ENCODE results near the gene ZNHIT2.
"Not testable (repeated sequence)": the region's sequence is repeated elsewhere in the genome, so short reads cannot be mapped to it uniquely, and the experiment has no call there.

Gene ZNHIT2

DNA sequence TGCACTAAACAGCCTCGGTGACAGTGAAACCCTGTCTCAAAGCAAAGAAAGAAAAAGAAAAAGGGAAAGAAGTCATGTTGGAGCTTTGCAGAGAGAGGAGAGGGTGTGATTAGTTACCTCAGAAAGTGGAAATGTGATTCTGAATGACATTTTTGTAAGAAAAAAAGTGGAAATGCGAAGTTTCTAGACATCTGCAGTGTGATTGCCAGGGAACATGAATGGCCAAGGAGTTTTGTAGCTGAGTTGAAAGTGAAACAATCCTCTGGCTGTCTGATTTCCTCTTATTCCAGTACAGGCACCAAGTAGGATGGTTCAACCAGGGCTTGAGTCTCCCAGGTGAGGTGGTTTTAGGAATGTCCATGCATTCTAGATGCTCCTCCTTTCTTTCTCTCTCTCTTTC lies 34.6 kb upstream of the ZNHIT2 start:
- H3K9me3 ChIP-seq (ENCODE audit: severe bottlenecking), result peaks cover under 1% of the 10 kb centered on the region
- H3K4me3 ChIP-seq (ENCODE audit: severe bottlenecking), result no peak overlapping the region
- H3K27ac ChIP-seq (ENCODE audit: poor library complexity, severe bottlenecking), result no peak overlapping the region
- no peak for DNase-seq (ENCODE audit: low spot score)
- ATAC-seq (ENCODE audit: low read depth), result no peak
- TF ChIP-seq, protein P1, sequence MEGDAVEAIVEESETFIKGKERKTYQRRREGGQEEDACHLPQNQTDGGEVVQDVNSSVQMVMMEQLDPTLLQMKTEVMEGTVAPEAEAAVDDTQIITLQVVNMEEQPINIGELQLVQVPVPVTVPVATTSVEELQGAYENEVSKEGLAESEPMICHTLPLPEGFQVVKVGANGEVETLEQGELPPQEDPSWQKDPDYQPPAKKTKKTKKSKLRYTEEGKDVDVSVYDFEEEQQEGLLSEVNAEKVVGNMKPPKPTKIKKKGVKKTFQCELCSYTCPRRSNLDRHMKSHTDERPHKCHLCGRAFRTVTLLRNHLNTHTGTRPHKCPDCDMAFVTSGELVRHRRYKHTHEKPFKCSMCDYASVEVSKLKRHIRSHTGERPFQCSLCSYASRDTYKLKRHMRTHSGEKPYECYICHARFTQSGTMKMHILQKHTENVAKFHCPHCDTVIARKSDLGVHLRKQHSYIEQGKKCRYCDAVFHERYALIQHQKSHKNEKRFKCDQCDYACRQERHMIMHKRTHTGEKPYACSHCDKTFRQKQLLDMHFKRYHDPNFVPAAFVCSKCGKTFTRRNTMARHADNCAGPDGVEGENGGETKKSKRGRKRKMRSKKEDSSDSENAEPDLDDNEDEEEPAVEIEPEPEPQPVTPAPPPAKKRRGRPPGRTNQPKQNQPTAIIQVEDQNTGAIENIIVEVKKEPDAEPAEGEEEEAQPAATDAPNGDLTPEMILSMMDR (IDR thresholded peaks at IDR 0.05; ENCODE audit: poor library complexity, severe bottlenecking), result no peak
- no peaks in the 10 kb centered on the region for H3K36me3 ChIP-seq (ENCODE audit: low read depth)
- peaks cover 12% of the 10 kb centered on the region for H3K4me1 ChIP-seq (ENCODE audit: insufficient read depth, poor library complexity, severe bottlenecking)
- H3K27me3 ChIP-seq (ENCODE audit: insufficient read depth, poor library complexity, severe bottlenecking), result no peaks in the 10 kb centered on the region

DNA sequence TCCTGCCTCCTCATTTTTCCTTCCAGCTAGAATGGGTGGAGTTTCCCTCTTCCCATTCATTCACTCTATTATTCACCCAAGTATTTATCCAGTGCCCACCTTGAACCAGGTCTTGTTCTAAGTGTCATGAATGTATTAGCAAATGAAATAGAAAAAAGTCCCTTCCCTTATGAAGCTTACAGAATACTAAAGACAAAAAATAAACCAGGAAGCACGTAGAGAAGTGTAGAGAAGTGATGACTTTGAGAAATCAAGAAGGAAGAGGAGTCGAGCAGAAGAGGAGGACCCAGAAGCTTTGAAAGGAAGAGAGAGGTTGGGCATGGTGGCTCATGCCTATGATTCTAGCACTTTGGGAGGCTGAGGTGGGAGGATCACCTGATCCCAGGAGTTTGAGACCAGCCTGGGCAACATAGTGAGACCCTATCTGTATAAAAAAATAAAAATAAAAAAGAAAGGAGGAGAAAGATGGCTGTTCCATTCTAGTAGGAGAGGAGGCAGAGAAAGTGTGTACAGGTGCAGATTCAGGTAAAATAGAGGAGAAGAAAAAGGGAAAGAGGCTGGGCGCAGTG lies 33.9 kb upstream of the ZNHIT2 start:
- ATAC-seq (ENCODE audit: low read depth) (no peak), DNase-seq (ENCODE audit: low spot score) (no peak)
- TF ChIP-seq, protein P1 (IDR thresholded peaks at IDR 0.05; ENCODE audit: poor library complexity, severe bottlenecking), result no peak
- no peaks in the 10 kb centered on the region for H3K27me3 ChIP-seq (ENCODE audit: insufficient read depth, poor library complexity, severe bottlenecking)
- peaks cover 12% of the 10 kb centered on the region for H3K4me1 ChIP-seq (ENCODE audit: insufficient read depth, poor library complexity, severe bottlenecking)
- H3K4me3 ChIP-seq (ENCODE audit: severe bottlenecking), result no peak overlapping the region
- no peak overlapping the region for H3K27ac ChIP-seq (ENCODE audit: poor library complexity, severe bottlenecking)
- peaks cover 3% of the 10 kb centered on the region for H3K9me3 ChIP-seq (ENCODE audit: severe bottlenecking)
- no peaks in the 10 kb centered on the region for H3K36me3 ChIP-seq (ENCODE audit: low read depth)

DNA sequence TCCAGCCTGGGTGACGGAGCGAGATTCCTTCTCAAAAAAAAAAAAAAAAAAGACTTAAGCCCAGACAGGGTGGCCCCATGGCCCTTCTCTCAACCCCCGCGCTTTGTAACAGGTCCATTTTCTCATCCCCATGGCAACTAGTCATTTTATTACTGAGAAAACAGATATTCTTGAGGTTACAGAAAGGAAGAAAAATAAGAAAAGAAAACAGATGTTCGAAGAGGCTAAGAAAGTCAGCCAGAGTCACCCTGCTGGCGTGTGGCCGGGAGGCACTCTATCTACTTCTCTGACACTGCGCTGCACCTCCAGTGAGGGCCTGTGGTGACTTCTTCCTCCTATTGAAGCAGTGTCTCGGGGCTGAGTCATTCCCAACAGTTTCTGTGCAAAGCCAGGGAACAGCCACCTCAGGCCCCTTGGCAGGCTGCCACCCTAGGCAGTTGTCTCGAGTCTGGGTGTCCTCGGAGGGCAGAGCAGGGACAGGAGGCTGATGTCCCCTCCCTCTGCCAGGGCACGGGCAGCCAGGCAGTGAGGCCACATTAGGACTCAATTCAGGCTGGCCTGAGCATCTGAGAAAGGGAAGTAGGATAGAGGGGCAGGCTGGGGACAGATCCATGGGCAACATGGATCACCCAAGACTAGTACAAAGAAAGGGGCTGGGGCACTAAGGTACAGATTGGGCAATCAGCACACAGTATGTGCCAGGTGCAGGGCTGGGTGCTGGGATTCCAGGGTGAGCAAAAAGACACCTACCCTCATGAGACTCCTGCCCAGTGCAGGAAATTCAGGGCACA lies 33.2 kb upstream of the ZNHIT2 start:
- Histone ChIP-seq H3K4me1 (ENCODE audit: insufficient read depth, poor library complexity, severe bottlenecking) (peaks cover 12% of the 10 kb centered on the region), H3K27me3 (ENCODE audit: insufficient read depth, poor library complexity, severe bottlenecking) (no peaks in the 10 kb centered on the region), H3K9me3 (ENCODE audit: severe bottlenecking) (peaks cover 3% of the 10 kb centered on the region), H3K4me3 (ENCODE audit: severe bottlenecking) (no peak overlapping the region), H3K36me3 (ENCODE audit: low read depth) (no peaks in the 10 kb centered on the region), H3K27ac (ENCODE audit: poor library complexity, severe bottlenecking) (peak overlapping the region; percentile 4)
- TF ChIP-seq, protein P1 (IDR thresholded peaks at IDR 0.05; ENCODE audit: poor library complexity, severe bottlenecking), result no peak
- ATAC-seq (ENCODE audit: low read depth) (peak; percentile 84), DNase-seq (ENCODE audit: low spot score) (no peak)

DNA sequence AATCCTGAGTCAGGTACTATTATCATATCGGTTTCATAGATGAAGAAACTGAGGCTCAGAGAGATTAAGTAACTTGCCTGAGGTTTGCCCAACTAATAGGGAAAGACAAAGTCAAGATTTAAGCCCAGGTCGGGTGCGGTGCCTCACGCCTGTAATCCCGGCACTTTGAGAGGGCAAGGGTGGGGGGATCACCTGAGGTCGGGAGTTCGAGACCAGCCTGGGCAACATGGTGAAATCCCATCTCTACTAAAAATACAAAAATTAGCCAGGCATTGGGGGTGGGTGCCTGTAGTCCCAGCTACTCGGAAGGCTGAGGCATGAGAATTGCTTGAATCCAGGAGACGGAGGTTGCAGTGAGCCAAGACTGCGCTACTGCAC lies 32.6 kb upstream of the ZNHIT2 start:
- H3K4me3 ChIP-seq (ENCODE audit: severe bottlenecking); H3K36me3 ChIP-seq (ENCODE audit: low read depth); ATAC-seq (ENCODE audit: low read depth); H3K27me3 ChIP-seq (ENCODE audit: insufficient read depth, poor library complexity, severe bottlenecking); H3K9me3 ChIP-seq (ENCODE audit: severe bottlenecking); DNase-seq (ENCODE audit: low spot score): not testable (repeated sequence)
- Histone ChIP-seq H3K27ac (ENCODE audit: poor library complexity, severe bottlenecking) (peak overlapping the region; percentile 4), H3K4me1 (ENCODE audit: insufficient read depth, poor library complexity, severe bottlenecking) (peaks cover 12% of the 10 kb centered on the region)

DNA sequence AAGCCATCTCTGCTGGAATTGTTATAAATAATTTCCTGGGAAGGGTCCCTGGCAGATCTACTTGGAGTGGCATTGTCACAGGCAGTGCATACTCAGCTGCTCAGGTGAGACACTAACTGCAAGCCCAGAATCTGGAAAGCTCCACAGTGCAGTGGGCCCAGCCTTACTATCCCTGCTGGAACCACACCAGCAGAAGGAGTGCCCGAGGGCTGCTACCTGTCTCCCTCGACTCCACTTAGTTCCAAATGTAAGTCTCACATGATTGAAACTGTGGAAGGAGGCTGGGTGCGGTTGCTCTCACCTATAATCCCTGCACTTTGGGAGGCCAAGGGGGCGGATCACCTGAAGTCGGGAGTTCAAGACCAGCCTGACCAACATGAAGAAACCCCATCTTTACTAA lies 31.2 kb upstream of the ZNHIT2 start:
- DNase-seq (ENCODE audit: low spot score) (no peak), ATAC-seq (ENCODE audit: low read depth) (no peak)
- Histone ChIP-seq H3K4me3 (ENCODE audit: severe bottlenecking) (no peak overlapping the region), H3K27ac (ENCODE audit: poor library complexity, severe bottlenecking) (no peak overlapping the region), H3K4me1 (ENCODE audit: insufficient read depth, poor library complexity, severe bottlenecking) (peaks cover 12% of the 10 kb centered on the region), H3K9me3 (ENCODE audit: severe bottlenecking) (peaks cover 3% of the 10 kb centered on the region), H3K36me3 (ENCODE audit: low read depth) (no peaks in the 10 kb centered on the region), H3K27me3 (ENCODE audit: insufficient read depth, poor library complexity, severe bottlenecking) (no peaks in the 10 kb centered on the region)
- TF ChIP-seq, protein P1 (IDR thresholded peaks at IDR 0.05; ENCODE audit: poor library complexity, severe bottlenecking), result no peak
